ENCODE measurements around the gene PDLIM4.

PDLIM4 gene

DNA sequence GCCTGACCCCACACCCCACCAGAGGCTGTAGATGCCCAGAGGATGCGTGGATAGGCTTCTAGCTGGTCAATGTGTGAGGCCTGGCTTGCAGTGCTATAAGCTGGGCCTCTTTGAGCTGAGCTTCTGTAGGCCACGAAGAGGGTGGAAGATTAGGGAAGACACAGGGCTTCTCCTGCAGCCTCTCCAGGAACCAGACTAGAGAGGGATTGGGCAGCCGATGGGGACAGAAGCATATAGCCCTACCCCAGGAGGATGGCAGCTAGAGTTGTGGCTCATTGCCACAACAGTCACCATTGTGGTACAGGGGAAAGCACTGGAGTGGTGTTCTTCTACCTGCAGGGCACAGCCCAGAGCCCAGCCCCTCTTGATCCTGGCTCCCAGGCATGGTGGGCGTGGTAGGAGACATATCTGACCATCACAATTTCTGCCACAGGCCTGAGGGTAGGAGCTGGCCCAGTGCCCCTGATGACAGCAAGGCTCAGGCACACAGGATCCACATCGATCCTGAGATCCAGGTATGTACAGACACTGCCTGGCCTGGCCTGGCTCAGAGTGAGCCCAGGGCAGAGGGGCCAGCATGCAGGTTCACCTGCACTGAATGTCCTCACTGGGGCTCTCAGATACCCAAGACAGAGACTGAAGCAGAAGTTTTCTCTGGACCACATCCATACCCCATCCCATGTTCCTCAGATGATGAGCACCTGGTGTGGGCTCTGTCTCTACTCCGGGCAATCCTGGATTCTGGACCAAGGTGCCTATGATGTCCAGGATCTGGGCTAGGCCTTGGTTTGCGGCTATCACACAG, 8.7 kb downstream of the PDLIM4 start:
- no peak for DNase-seq (ENCODE audit: low read depth)
- H3K4me3 ChIP-seq (ENCODE audit: low read depth, low read length): no peak overlapping the region

GRCh38 chr5:132266836-132267160, 9.3 kb downstream of the PDLIM4 start:
- TF ChIP-seq, protein P1, sequence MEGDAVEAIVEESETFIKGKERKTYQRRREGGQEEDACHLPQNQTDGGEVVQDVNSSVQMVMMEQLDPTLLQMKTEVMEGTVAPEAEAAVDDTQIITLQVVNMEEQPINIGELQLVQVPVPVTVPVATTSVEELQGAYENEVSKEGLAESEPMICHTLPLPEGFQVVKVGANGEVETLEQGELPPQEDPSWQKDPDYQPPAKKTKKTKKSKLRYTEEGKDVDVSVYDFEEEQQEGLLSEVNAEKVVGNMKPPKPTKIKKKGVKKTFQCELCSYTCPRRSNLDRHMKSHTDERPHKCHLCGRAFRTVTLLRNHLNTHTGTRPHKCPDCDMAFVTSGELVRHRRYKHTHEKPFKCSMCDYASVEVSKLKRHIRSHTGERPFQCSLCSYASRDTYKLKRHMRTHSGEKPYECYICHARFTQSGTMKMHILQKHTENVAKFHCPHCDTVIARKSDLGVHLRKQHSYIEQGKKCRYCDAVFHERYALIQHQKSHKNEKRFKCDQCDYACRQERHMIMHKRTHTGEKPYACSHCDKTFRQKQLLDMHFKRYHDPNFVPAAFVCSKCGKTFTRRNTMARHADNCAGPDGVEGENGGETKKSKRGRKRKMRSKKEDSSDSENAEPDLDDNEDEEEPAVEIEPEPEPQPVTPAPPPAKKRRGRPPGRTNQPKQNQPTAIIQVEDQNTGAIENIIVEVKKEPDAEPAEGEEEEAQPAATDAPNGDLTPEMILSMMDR (IDR thresholded peaks at IDR 0.05; ENCODE audit: insufficient read depth, low read depth, low read length, missing control alignments): no peak
- no peak for DNase-seq (ENCODE audit: low read depth)
- H3K4me3 ChIP-seq (ENCODE audit: low read depth, low read length): no peak overlapping the region

More for the DNA sequence above, 8.7 kb downstream of the PDLIM4 start:
- TF ChIP-seq, protein P1 (IDR thresholded peaks at IDR 0.05; ENCODE audit: insufficient read depth, low read depth, low read length, missing control alignments): no peak

DNA sequence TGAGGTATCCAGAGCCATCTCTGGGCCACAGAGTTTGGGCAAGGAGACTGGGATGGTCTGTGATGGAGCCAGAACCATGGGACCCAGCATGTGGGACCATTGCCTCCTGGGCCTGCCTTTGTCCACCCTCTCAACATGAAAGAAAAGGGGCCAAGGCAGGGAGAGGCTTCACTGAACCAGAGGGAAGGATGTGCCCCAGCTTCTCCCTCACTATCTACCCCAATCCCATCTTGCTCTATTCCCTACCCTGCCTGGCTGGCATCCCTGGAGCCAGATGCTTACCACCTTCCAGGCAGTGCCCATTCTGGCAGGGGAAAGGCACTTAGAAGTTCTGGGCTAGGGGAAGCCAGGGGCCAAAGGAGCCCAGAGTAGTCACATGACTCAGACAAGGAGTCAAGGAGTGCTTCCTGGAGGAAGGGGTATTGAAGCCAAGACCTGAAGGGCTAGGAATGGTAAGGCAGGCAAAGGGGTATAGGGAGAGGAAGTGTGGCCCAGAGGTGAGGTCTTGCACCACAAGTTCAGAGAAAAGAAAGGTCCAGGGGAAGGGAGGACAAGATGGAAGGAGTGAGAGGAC, 9.8 kb downstream of the PDLIM4 start:
- no peak for DNase-seq (ENCODE audit: low read depth)
- TF ChIP-seq, protein P1 (IDR thresholded peaks at IDR 0.05; ENCODE audit: insufficient read depth, low read depth, low read length, missing control alignments): no peak
- H3K4me3 ChIP-seq (ENCODE audit: low read depth, low read length): no peak overlapping the region

GRCh38 chr5:132267931-132268768, 10.7 kb downstream of the PDLIM4 start:
- TF ChIP-seq, protein P1 (IDR thresholded peaks at IDR 0.05; ENCODE audit: insufficient read depth, low read depth, low read length, missing control alignments): no peak
- H3K4me3 ChIP-seq (ENCODE audit: low read depth, low read length): no peak overlapping the region
- DNase-seq (ENCODE audit: low read depth): peak; percentile 56

DNA sequence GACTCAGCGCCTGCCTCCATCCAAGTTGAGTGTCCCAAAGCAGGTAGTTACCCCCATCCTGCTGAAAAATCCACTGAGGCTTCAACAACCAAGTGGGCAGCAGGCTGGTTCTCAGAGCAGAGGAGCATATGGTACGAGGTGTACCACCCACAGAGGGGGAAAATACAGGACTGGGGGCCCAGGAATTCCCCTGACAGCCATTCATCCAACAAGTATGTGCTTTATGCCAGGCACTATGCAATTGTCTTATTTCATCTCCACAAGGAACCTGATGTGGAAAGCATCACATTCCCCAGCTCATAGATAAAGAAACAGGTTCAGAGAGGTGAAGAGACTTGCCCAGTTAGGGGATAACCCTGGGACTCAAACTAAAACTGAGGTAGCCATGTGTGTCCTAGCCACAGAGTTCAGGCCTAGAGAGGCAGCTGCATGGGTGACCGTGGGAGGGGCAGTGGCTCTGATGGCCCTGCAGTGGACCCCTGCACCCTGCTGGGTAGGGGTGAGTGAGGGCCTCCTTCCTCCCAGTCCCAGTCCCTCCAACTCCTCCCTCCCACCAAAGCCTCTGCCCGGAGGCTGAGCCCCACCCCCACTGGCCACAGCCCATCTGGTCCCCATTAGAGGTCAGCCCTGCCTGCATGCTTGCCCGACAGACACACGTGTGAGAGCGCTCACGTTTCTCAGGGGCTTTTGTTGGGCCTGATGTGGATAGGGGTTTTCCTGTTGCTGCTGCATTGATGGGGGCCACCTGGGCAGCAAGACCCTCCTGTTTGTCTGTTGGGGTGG, 11.5 kb downstream of the PDLIM4 start:
- TF ChIP-seq, protein P1 (IDR thresholded peaks at IDR 0.05; ENCODE audit: insufficient read depth, low read depth, low read length, missing control alignments): no peak

DNA sequence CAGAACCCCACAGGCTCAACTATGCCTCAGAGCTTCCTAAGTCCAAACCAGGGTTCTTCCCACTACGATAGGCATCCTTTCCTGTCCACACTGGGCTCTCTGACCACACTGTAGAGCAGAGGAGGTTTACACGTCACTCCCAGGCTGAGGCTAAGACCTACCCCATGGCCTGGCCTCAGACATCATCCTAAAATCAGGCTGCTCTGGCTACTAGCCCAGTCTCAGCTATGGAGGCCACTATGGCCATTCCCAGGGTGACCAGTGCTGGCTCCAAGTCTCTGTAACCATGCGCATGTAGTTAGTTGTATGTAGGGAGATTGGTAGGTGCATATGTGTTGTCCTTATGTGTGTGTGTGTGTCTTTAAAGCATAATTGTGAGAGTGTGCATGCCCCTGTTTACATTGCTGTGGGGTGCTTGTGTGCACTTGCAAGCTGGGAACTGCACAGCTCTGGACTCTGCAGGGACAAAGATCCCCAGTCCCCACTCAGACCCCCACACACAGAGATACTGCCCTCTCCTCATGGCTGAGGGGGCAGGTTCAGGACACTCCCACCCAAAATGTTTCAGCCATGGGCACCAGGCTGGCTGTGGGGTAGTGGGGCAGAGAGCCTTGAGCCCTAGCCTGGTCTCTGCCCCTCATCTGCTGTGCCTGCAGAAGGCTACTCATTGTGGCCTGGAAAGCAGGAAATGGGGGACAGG, 12.3 kb downstream of the PDLIM4 start:
- DNase-seq (ENCODE audit: low read depth): no peak
- H3K4me3 ChIP-seq (ENCODE audit: low read depth, low read length): no peak overlapping the region
- TF ChIP-seq, protein P1 (IDR thresholded peaks at IDR 0.05; ENCODE audit: insufficient read depth, low read depth, low read length, missing control alignments): no peak

More for the DNA sequence above, 11.5 kb downstream of the PDLIM4 start:
- H3K4me3 ChIP-seq (ENCODE audit: low read depth, low read length): no peak overlapping the region
- DNase-seq (ENCODE audit: low read depth): peak; percentile 68

Data from GM12865 (cell line).